ENCODE data around the gene DMRT3.

- TF ChIP-seq CTCF (IDR thresholded peaks at IDR 0.05): no peak
- TF ChIP-seq POLR2A (IDR thresholded peaks at IDR 0.05): no peak
These were observed 23.9 kb upstream of the DMRT3 start for GRCh38 chr9:952546-952945.

Data from Peyer's patch (tissue), 4 donors.